H1 (cell line): Measurements from ENCODE around the gene SCD. TPM values are rescaled to one million over a fixed set of nuclear protein-coding genes. Genes with fewer than 3 reads are reported as not detected.
A peak's percentile ranks its signal among the peaks of the same experiment; 100 is the strongest.

ENCODE experiments used
- CTCF ChIA-PET: fragments of 300-600 bp; sonication (Branson Sonifier 250); formaldehyde crosslinking; loops from one replicate; lab custom pipeline; 2021; ENCODE audit not compliant: partially characterized antibody; lab: Charles Lee
- POLR2A ChIA-PET: fragments of 300-600 bp; sonication (Branson Sonifier 250); formaldehyde crosslinking; loops from one replicate; lab custom pipeline; 2021; ENCODE audit warnings: inconsistent platforms; ENCODE audit not compliant: partially characterized antibody; lab: Charles Lee
- DNase-seq, 2 experiments: peaks; one replicate each; pipeline versions ENCODE4 v3.0.0 to v3.0.0-alpha.2; 2010 to 2022; ENCODE audit warnings: low spot score in 2 of 2, low read depth in 1 of 2, mixed read lengths in 1 of 2
- FAIRE-seq: peaks from 2 replicates; lab custom pipeline; 2011; peaks lifted over from hg19 to GRCh38; lab: Jason Lieb, UNC
- H2AFZ ChIP-seq: 2 replicates; pipeline ENCODE4 v1.8.1; 2012; ENCODE audit warnings: low read length, inconsistent platforms
- H2AK5ac ChIP-seq: 2 replicates; pipeline ENCODE4 v1.6.1; 2013; ENCODE audit warnings: low read depth, low read length
- H2BK120ac ChIP-seq: replicated peaks from 2 replicates; pipeline ENCODE3; 2013; ENCODE audit warnings: low read depth, low read length, inconsistent platforms
- H2BK12ac ChIP-seq: 2 replicates; pipeline ENCODE4 v1.6.1; 2013; ENCODE audit warnings: low read depth, low read length
- H2BK15ac ChIP-seq: 2 replicates; pipeline ENCODE4 v1.6.1; 2013; ENCODE audit warnings: low read length
- H2BK20ac ChIP-seq: 2 replicates; pipeline ENCODE4 v1.6.1; 2013; ENCODE audit warnings: low read length
- H2BK5ac ChIP-seq: 2 replicates; pipeline ENCODE4 v1.6.1; 2013; ENCODE audit warnings: low read depth, low read length
- H3K14ac ChIP-seq: 2 replicates; pipeline ENCODE4 v1.6.1; 2013; ENCODE audit warnings: inconsistent platforms; ENCODE audit not compliant: insufficient read length
- H3K18ac ChIP-seq: 2 replicates; pipeline ENCODE4 v1.6.1; 2013; ENCODE audit warnings: low read length; ENCODE audit errors: extremely low read depth
- H3K23ac ChIP-seq: 2 replicates; pipeline ENCODE4 v1.6.1; 2013; ENCODE audit warnings: inconsistent platforms; ENCODE audit not compliant: insufficient read length
- H3K23me2 ChIP-seq: 2 replicates; pipeline ENCODE4 v1.6.1; 2013; ENCODE audit warnings: low read depth, low read length
- H3K27ac ChIP-seq: 2 replicates; pipeline ENCODE4 v1.6.1; 2011; ENCODE audit warnings: low read depth, low read length, inconsistent platforms
- H3K27me3 ChIP-seq, 4 experiments: replicated peaks in 1 of 4; 1 replicate in 1 of 4; 2 replicates in 3 of 4; pipeline versions ENCODE4 v1.6.1 to v1.8.1; 2011 to 2013; ENCODE audit warnings: low read length in 3 of 4, mild to moderate bottlenecking in 3 of 4, inconsistent platforms in 2 of 4, mixed read lengths in 2 of 4, moderate library complexity in 1 of 4; ENCODE audit not compliant: control insufficient read depth in 3 of 4, insufficient read depth in 3 of 4; ENCODE audit errors: extremely low read depth in 1 of 4
- H3K36me3 ChIP-seq, 4 experiments: 2 replicates each; pipeline versions ENCODE4 v1.6.1 to v1.8.1; 2011 to 2013; ENCODE audit warnings: mild to moderate bottlenecking in 4 of 4, low read length in 3 of 4, moderate library complexity in 2 of 4, control low read depth in 1 of 4, inconsistent platforms in 1 of 4; ENCODE audit not compliant: insufficient read depth in 4 of 4, control insufficient read depth in 2 of 4
- H3K4ac ChIP-seq: replicated peaks from 2 replicates; pipeline ENCODE3; 2013; ENCODE audit warnings: low read length, low read depth, mixed read lengths, inconsistent platforms; ENCODE audit not compliant: insufficient read length
- H3K4me1 ChIP-seq, 4 experiments: replicated peaks in 1 of 4; 1 replicate in 1 of 4; 2 replicates in 3 of 4; pipeline versions ENCODE4 v1.6.1 to v1.8.1; 2011 to 2013; ENCODE audit warnings: low read length in 3 of 4, inconsistent platforms in 2 of 4, mixed read lengths in 1 of 4; ENCODE audit not compliant: insufficient read depth in 4 of 4, control insufficient read depth in 3 of 4
- H3K4me2 ChIP-seq, 2 experiments: 2 replicates each; pipeline versions ENCODE4 v1.6.1 to v1.8.1; 2011 to 2013; ENCODE audit warnings: low read depth in 2 of 2, low read length in 2 of 2, control low read depth in 1 of 2, inconsistent platforms in 1 of 2, mild to moderate bottlenecking in 1 of 2; ENCODE audit not compliant: insufficient read depth in 1 of 2
- H3K4me3 ChIP-seq, 4 experiments: fragments of 200-600, 300-600 bp in 1 of 4; sonication (generic), shearing (Covaris generic), sonication (Bioruptor Twin) in 1 of 4; 2 replicates each; pipeline versions ENCODE4 v1.5.1 to v1.8.1; 2011 to 2016; ENCODE audit warnings: low read length in 4 of 4, low read depth in 3 of 4, control low read depth in 2 of 4, inconsistent platforms in 2 of 4, mild to moderate bottlenecking in 2 of 4, mixed read lengths in 1 of 4, moderate library complexity in 1 of 4; ENCODE audit not compliant: insufficient read depth in 2 of 4; ENCODE audit errors: extremely low read depth in 1 of 4
- H3K56ac ChIP-seq: replicated peaks from 2 replicates; pipeline ENCODE3; 2013; ENCODE audit warnings: low read depth, mild to moderate bottlenecking, mixed read lengths, low read length, inconsistent platforms; ENCODE audit not compliant: insufficient read length
- H3K79me1 ChIP-seq: 2 replicates; pipeline ENCODE4 v1.6.1; 2013; ENCODE audit warnings: low read depth, low read length, control low read depth
- H3K79me2 ChIP-seq, 2 experiments: 2 replicates each; pipeline versions ENCODE4 v1.6.1 to v1.8.1; 2012 to 2013; ENCODE audit warnings: low read length in 2 of 2, mild to moderate bottlenecking in 2 of 2, inconsistent platforms in 1 of 2; ENCODE audit not compliant: insufficient read depth in 2 of 2, control insufficient read depth in 1 of 2
- H3K9ac ChIP-seq, 4 experiments: replicated peaks in 1 of 4; 1 replicate in 1 of 4; 2 replicates in 3 of 4; pipeline versions ENCODE4 v1.6.1 to v1.8.1; 2011 to 2013; ENCODE audit warnings: low read depth in 3 of 4, low read length in 3 of 4, control low read depth in 2 of 4, mild to moderate bottlenecking in 2 of 4, moderate library complexity in 2 of 4, inconsistent platforms in 1 of 4; ENCODE audit errors: extremely low read depth in 1 of 4
- H3K9me3 ChIP-seq, 2 experiments: 2 replicates each; pipeline versions ENCODE4 v1.6.1 to v1.8.1; 2012 to 2013; ENCODE audit warnings: mild to moderate bottlenecking in 2 of 2, moderate library complexity in 2 of 2, control low read depth in 1 of 2, inconsistent platforms in 1 of 2, low read depth in 1 of 2, low read length in 1 of 2, mixed read lengths in 1 of 2; ENCODE audit not compliant: insufficient read depth in 2 of 2
- H4K20me1 ChIP-seq, 2 experiments: replicated peaks in 1 of 2; 2 replicates each; pipeline versions ENCODE3 to v1.8.1; 2011 to 2013; ENCODE audit warnings: inconsistent platforms in 2 of 2, low read length in 2 of 2, mild to moderate bottlenecking in 1 of 2; ENCODE audit not compliant: insufficient read depth in 2 of 2, control insufficient read depth in 1 of 2
- H4K5ac ChIP-seq: 2 replicates; pipeline ENCODE4 v1.6.1; 2013; ENCODE audit warnings: low read length, low read depth, mixed read lengths, inconsistent platforms; ENCODE audit not compliant: insufficient read length
- H4K8ac ChIP-seq: 2 replicates; pipeline ENCODE4 v1.8.0; 2013; ENCODE audit warnings: mild to moderate bottlenecking, moderate library complexity, low read length, inconsistent platforms; ENCODE audit not compliant: insufficient read depth; ENCODE audit errors: extremely low read depth
- H4K91ac ChIP-seq: replicated peaks from 2 replicates; pipeline ENCODE3; 2013; ENCODE audit warnings: low read length, mixed read lengths, inconsistent platforms; ENCODE audit not compliant: insufficient read length
- CBX5 ChIP-seq: fragments of 300-800, 300-1000 bp; sonication (generic); IDR thresholded peaks from 2 replicates; pipeline ENCODE4 v1.7.1; 2016; ENCODE audit warnings: antibody characterized with exemption, low read length, low read depth
- CBX8 ChIP-seq: fragments of 300-800, 300-1000 bp; sonication (generic); IDR thresholded peaks from 2 replicates; pipeline ENCODE4 v1.7.1; 2016; ENCODE audit warnings: low read depth, low read length, borderline replicate concordance
- KDM1A ChIP-seq: fragments of 200-600, 300-600 bp; sonication (generic); IDR thresholded peaks from 2 replicates; pipeline ENCODE4 v1.7.1; 2016; ENCODE audit warnings: mild to moderate bottlenecking, low read length, borderline replicate concordance
- RAD21 ChIP-seq, 2 experiments: IDR thresholded peaks in 1 of 2; conservative IDR thresholded peaks in 1 of 2; 2 replicates each; pipeline ENCODE4 v1.6.1; 2011; ENCODE audit warnings: low read depth in 2 of 2, low read length in 2 of 2, improper control_type of control experiment in 1 of 2, inconsistent platforms in 1 of 2, mild to moderate bottlenecking in 1 of 2, moderate library complexity in 1 of 2
- YY1 ChIP-seq: IDR thresholded peaks from 2 replicates; pipeline ENCODE4 v1.6.1; 2011; ENCODE audit warnings: low read depth, mild to moderate bottlenecking, low read length
- WGBS, 2 experiments: shearing (Covaris generic) in 1 of 2; methylation state at CpG; one replicate each; pipeline versions ENCODE4 v1.1.6 to v1.1.7; 2013 to 2015; ENCODE audit warnings: low lambda C conversion rate in 2 of 2, mixed read lengths in 2 of 2, inconsistent platforms in 1 of 2, low coverage in 1 of 2, missing lambda C conversion rate in 1 of 2; ENCODE audit not compliant: insufficient replicate concordance in 2 of 2, insufficient coverage in 1 of 2, insufficient read length in 1 of 2; ENCODE audit errors: extremely low coverage in 1 of 2, missing lambda C conversion rate in 1 of 2; 5-methylcytosine and 5-hydroxymethylcytosine counted together
- polyA plus RNA-seq, 7 experiments: library from polyadenylated mRNA; depleted of rRNA in 3 of 7; stranded (reverse) in 5 of 7; unstranded in 2 of 7; fragments of >200 nt in 5 of 7; fragments of 200-250 nt in 2 of 7; gene quantifications; 1 replicate in 5 of 7; 2 replicates in 1 of 7; 4 replicates in 1 of 7; pipeline versions ENCODE4 v1.2.1 to v1.2.3, GENCODE V29; 2011 to 2013; ENCODE audit warnings: missing spikeins in 2 of 7, mixed read lengths in 2 of 7
- total RNA-seq: library from RNA; stranded (reverse); fragmentation: NEBNext Ultra II Directional; extraction: Animal tissue kit (Norgen Biotek cat#: 25700); gene quantifications from 2 replicates; pipeline ENCODE4 v1.2.1, GENCODE V29; 2021
- TF ChIP-seq, protein P1 (sequence below), 3 experiments: IDR thresholded peaks; 1 replicate in 2 of 3; 2 replicates in 1 of 3; pipeline versions ENCODE4 v1.5.1 to v1.6.1; 2011; ENCODE audit warnings: low read length in 3 of 3, mild to moderate bottlenecking in 3 of 3, inconsistent platforms in 2 of 3, low read depth in 1 of 3, moderate library complexity in 1 of 3; ENCODE audit not compliant: insufficient read depth in 1 of 3; ENCODE audit errors: control extremely low read depth in 1 of 3
- TF ChIP-seq, protein P2 (sequence below): IDR thresholded peaks from 2 replicates; pipeline ENCODE4 v1.6.1; 2011; ENCODE audit warnings: low read depth, mild to moderate bottlenecking, low read length; ENCODE audit not compliant: insufficient read depth

SCD gene
- total and polyA plus RNA-seq, 2 of the 8 experiments (the other 6 are each of a cell fraction or from before 2014, with no cell fraction given) = 397 to 621 TPM

DNA sequence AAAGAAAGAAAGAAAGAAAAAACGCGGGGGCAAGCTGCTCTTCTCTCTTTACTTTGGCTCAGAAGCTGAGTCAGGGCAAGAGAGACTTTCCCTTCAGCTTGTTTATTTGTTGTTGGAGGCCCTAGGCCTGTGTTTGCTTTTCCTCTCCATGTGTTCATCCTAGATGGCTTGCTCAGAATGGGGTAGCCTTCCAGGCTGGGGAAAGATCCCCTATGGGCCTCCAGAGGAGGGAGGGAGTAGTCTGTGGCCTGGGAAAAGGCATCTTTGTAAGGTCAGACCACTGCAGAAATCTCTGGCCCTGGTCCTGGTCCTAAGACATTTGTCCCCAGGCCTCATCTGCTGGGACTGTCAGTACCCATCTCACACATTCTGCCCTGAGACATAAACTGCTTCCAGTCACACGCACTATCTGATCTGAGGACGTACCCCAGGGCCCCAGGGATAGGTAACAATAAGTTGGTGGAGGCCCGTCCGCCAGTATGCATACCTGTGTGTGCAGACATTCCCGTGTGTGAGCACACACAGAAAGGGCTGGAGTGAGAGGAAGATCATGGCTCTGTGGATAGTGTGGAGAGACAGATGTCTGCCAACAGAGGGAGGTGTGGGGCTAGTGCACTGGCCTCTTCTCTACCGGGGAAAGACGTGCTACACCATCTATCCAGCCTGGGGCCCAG is 4.9 kb upstream of the SCD start:
- peak overlapping the region; percentile 63; the same call in 1 of the 2 replicates for H3K18ac ChIP-seq
- H3K23ac ChIP-seq = no peak overlapping the region
- H3K23me2 ChIP-seq = peaks cover 6% of the 10 kb centered on the region
- H4K8ac ChIP-seq = no peak overlapping the region
- ChIA-PET CTCF (interaction anchor here (0.6 to 21.7 kb wide), 36 partner anchors 8 to 1712 kb away, joined by 3 to 226 read pairs (median 4); partner anchors contain the start of genes PKD2L1 and SEC31B), POLR2A (interaction anchor here (1.0 to 5.1 kb wide), 9 partner anchors 9 to 144 kb away, joined by 3 to 24 read pairs (median 4); no protein-coding TSS in a partner anchor)
- H2AK5ac ChIP-seq = no peak overlapping the region
- no peak overlapping the region for H3K4me2 ChIP-seq
- H3K27ac ChIP-seq = no peak overlapping the region
- H3K14ac ChIP-seq = no peak overlapping the region
- peak overlapping the region; percentile 29 for H4K91ac ChIP-seq
- H4K20me1 ChIP-seq = no peaks in the 10 kb centered on the region
- peak overlapping the region; percentile 32; the same call in 1 of the 2 replicates for H2BK15ac ChIP-seq
- DNase-seq (peak in 1 of 2 experiments; percentile 58), FAIRE-seq (no peak)
- H3K27me3 ChIP-seq = no peaks in the 10 kb centered on the region; a peak in 2 of 7 replicates
- peak overlapping the region; percentile 34; the same call in 1 of the 2 replicates for H2BK20ac ChIP-seq
- H3K9me3 ChIP-seq = no peaks in the 10 kb centered on the region
- H3K79me1 ChIP-seq = no peaks in the 10 kb centered on the region
- H3K79me2 ChIP-seq = peaks cover under 1 to 7% of the 10 kb centered on the region in 2 experiments; a peak in 3 of 4 replicates
- H2BK12ac ChIP-seq = peak overlapping the region; percentile 53; the same call in 1 of the 2 replicates
- H2BK5ac ChIP-seq = peak overlapping the region; percentile 18; the same call in 1 of the 2 replicates
- WGBS, 2 experiments = 63% methylated on average over 9 of the region's 9 CpGs; no CpG with 5 or more reads in 1 of the 2 experiments
- no peak overlapping the region for H3K56ac ChIP-seq
- H3K4me1 ChIP-seq = peaks cover 9 to 21% (median 10%) of the 10 kb centered on the region in 4 experiments
- no peak overlapping the region for H3K9ac ChIP-seq
- no peak overlapping the region for H3K4ac ChIP-seq
- H3K36me3 ChIP-seq = no peaks in the 10 kb centered on the region; a peak in 1 of 8 replicates
- H4K5ac ChIP-seq = no peak overlapping the region
- no peak overlapping the region for H3K4me3 ChIP-seq
- H2BK120ac ChIP-seq = no peak overlapping the region
- peak overlapping the region; percentile 94 for H2AFZ ChIP-seq
- TF ChIP-seq YY1 (peak; percentile 38; the same call in 1 of the 2 replicates), KDM1A (peak; percentile 32; the same call in 1 of the 2 replicates), CBX8 (no peak), RAD21 (IDR thresholded peaks at IDR 0.05 in 1 of 2, conservative IDR thresholded peaks at IDR 0.05 in 1 of 2; ENCODE audit: low read depth in 2 of 2, low read length in 2 of 2) (peak; percentile 68 to 72), CBX5 (no peak)
- TF ChIP-seq, protein P1, sequence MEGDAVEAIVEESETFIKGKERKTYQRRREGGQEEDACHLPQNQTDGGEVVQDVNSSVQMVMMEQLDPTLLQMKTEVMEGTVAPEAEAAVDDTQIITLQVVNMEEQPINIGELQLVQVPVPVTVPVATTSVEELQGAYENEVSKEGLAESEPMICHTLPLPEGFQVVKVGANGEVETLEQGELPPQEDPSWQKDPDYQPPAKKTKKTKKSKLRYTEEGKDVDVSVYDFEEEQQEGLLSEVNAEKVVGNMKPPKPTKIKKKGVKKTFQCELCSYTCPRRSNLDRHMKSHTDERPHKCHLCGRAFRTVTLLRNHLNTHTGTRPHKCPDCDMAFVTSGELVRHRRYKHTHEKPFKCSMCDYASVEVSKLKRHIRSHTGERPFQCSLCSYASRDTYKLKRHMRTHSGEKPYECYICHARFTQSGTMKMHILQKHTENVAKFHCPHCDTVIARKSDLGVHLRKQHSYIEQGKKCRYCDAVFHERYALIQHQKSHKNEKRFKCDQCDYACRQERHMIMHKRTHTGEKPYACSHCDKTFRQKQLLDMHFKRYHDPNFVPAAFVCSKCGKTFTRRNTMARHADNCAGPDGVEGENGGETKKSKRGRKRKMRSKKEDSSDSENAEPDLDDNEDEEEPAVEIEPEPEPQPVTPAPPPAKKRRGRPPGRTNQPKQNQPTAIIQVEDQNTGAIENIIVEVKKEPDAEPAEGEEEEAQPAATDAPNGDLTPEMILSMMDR (IDR thresholded peaks at IDR 0.05; ENCODE audit: control extremely low read depth in 1 of 3, insufficient read depth in 1 of 3, low read depth in 1 of 3, low read length in 3 of 3) = peak; percentile 67 to 82 (median 79)
- TF ChIP-seq, protein P2, sequence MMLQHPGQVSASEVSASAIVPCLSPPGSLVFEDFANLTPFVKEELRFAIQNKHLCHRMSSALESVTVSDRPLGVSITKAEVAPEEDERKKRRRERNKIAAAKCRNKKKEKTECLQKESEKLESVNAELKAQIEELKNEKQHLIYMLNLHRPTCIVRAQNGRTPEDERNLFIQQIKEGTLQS = no peak
